ENCODE results near the gene NUDCD2.

DNA sequence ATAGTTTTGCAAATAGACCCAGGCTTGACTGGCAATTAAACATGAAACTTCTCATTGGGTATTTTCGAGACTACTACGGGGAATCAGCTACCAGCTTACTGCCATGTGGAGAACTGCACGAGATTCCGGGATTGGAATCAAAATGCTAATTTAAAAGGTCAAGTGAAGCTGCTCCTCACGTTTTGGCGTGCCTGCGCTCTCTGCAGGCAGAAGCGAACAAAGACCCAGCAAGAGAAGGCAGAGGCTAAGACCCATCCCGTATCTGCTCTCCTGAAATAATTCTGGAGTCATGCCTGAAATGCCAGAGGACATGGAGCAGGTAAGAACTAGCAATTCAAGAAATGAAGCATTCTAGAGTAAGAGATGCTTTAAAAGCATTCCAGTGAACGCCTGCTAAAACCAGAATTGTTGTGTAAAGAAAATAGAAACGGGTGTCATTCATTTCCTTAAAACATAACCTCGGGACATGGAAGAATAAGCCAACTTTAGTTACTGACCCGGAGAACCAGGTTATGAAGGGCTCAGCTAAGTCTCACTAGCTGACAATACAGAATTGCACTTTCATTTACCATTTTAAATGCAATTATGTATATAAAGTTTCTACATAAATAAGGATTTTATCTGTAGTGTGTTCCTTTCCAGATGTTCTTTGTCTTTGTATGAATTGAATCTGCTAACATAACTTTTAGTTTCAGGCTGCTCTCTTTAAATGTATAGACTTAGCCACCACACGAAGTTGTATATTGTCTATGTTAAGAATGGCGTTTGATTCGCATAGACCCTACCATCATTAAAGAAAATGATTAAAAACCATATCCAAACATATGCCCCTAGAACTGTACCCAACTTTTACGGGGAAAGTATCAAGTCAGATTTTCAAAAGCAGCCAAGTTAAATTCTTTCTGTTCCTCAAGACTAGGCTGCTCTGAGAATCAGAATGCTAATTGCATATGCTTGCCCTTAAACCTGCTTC, 43.5 kb upstream of the NUDCD2 start:
- no peak for TF ChIP-seq POLR2A (IDR thresholded peaks at IDR 0.05)
- TF ChIP-seq, protein P1, sequence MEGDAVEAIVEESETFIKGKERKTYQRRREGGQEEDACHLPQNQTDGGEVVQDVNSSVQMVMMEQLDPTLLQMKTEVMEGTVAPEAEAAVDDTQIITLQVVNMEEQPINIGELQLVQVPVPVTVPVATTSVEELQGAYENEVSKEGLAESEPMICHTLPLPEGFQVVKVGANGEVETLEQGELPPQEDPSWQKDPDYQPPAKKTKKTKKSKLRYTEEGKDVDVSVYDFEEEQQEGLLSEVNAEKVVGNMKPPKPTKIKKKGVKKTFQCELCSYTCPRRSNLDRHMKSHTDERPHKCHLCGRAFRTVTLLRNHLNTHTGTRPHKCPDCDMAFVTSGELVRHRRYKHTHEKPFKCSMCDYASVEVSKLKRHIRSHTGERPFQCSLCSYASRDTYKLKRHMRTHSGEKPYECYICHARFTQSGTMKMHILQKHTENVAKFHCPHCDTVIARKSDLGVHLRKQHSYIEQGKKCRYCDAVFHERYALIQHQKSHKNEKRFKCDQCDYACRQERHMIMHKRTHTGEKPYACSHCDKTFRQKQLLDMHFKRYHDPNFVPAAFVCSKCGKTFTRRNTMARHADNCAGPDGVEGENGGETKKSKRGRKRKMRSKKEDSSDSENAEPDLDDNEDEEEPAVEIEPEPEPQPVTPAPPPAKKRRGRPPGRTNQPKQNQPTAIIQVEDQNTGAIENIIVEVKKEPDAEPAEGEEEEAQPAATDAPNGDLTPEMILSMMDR (IDR thresholded peaks at IDR 0.05): no peak
